ENCODE results near the gene XIRP2.

Gene XIRP2

DNA sequence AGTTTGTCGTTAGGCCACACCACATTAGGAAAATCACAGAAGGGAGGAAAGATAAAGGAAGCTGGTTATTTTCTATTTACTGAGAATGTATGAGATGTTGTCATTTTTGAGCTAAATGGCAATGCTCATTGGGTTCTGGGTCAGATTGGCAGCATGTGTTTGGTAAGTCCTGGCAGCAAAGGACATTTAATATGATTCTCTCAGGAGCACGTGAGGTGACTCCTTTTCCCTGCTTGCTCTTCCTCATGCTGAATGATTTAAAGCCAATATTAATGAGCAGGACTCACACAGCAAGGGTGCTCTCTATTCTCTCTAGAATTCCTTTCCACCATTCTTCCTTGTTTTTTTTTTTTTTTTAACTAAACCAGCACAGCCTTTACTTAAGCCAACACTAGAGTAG, 298.2 kb downstream of the XIRP2 start:
- Histone ChIP-seq H3K27ac (ENCODE audit: low read depth in 2 of 2, low read length in 2 of 2) (no peak overlapping the region), H3K4me1 (ENCODE audit: control insufficient read depth in 2 of 2, insufficient read depth in 2 of 2, low read length in 2 of 2) (peaks cover 0 to 7% of the 10 kb centered on the region in 2 donors), H3K27me3 (ENCODE audit: control insufficient read depth in 2 of 2, insufficient read depth in 2 of 2, low read length in 2 of 2) (no peaks in the 10 kb centered on the region), H3K9me3 (ENCODE audit: control insufficient read depth in 2 of 2, low read length in 2 of 2) (no peaks in the 10 kb centered on the region), H3K36me3 (ENCODE audit: control insufficient read depth in 2 of 2, insufficient read depth in 2 of 2, low read length in 2 of 2) (no peaks in the 10 kb centered on the region), H3K9ac (ENCODE audit: low read depth in 1 of 2, low read length in 2 of 2) (no peak overlapping the region), H3K4me3 (ENCODE audit: low read length in 2 of 2) (no peak overlapping the region)

DNA sequence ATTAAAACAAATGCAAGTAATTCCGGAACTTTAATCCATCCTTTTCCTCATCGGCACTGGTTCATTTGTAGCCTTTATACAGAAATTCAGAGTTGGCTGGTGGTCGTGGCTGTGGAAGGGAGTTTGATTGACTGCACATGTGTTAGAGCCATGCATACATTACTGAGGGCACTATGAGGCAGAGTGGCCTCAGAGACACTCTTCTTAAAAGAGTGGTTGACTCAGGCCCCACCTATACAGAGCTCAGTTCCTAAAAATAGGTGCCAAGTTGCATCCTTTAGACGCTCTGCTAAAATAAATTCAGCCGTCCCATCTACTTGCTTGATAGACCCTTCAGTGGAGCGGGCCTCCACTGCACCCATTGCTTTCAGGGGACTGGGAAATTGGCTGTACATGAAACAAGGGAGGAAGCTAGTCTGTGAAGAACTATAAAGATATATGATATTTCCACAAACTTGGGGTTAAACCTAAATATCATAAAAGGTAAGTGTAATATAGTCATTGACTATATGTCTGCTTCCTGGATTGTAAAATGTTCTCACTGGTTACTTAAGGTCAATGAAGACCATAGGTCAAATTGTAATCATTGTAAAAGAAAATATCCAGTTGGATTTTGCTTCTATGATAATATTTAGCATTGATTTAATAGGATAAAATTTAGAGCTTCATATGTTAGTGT, 298.9 kb downstream of the XIRP2 start:
- H3K4me3 ChIP-seq (ENCODE audit: low read length in 2 of 2), result no peak overlapping the region

GRCh38 chr2:167187978-167188967, 300.0 kb downstream of the XIRP2 start:
- no peak overlapping the region for H3K4me3 ChIP-seq (ENCODE audit: low read length in 2 of 2)
- H3K4me1 ChIP-seq (ENCODE audit: control insufficient read depth in 2 of 2, insufficient read depth in 2 of 2, low read length in 2 of 2), result peaks cover 0 to 7% of the 10 kb centered on the region in 2 donors
- H3K36me3 ChIP-seq (ENCODE audit: control insufficient read depth in 2 of 2, insufficient read depth in 2 of 2, low read length in 2 of 2), result no peaks in the 10 kb centered on the region
- H3K27me3 ChIP-seq (ENCODE audit: control insufficient read depth in 2 of 2, insufficient read depth in 2 of 2, low read length in 2 of 2), result no peaks in the 10 kb centered on the region
- no peak overlapping the region for H3K9ac ChIP-seq (ENCODE audit: low read depth in 1 of 2, low read length in 2 of 2)
- no peak overlapping the region for H3K27ac ChIP-seq (ENCODE audit: low read depth in 2 of 2, low read length in 2 of 2)
- H3K9me3 ChIP-seq (ENCODE audit: control insufficient read depth in 2 of 2, low read length in 2 of 2), result no peaks in the 10 kb centered on the region

More for the DNA sequence above, 298.9 kb downstream of the XIRP2 start:
- H3K36me3 ChIP-seq (ENCODE audit: control insufficient read depth in 2 of 2, insufficient read depth in 2 of 2, low read length in 2 of 2), result no peaks in the 10 kb centered on the region
- no peaks in the 10 kb centered on the region for H3K9me3 ChIP-seq (ENCODE audit: control insufficient read depth in 2 of 2, low read length in 2 of 2)
- peaks cover 0 to 7% of the 10 kb centered on the region in 2 donors for H3K4me1 ChIP-seq (ENCODE audit: control insufficient read depth in 2 of 2, insufficient read depth in 2 of 2, low read length in 2 of 2)
- no peak overlapping the region for H3K27ac ChIP-seq (ENCODE audit: low read depth in 2 of 2, low read length in 2 of 2)
- H3K9ac ChIP-seq (ENCODE audit: low read depth in 1 of 2, low read length in 2 of 2), result no peak overlapping the region
- H3K27me3 ChIP-seq (ENCODE audit: control insufficient read depth in 2 of 2, insufficient read depth in 2 of 2, low read length in 2 of 2), result no peaks in the 10 kb centered on the region

GRCh38 chr2:167190053-167190452, 301.8 kb downstream of the XIRP2 start:
- H3K36me3 ChIP-seq (ENCODE audit: control insufficient read depth in 2 of 2, insufficient read depth in 2 of 2, low read length in 2 of 2), result no peaks in the 10 kb centered on the region
- peaks cover 0 to 7% of the 10 kb centered on the region in 2 donors for H3K4me1 ChIP-seq (ENCODE audit: control insufficient read depth in 2 of 2, insufficient read depth in 2 of 2, low read length in 2 of 2)
- H3K9ac ChIP-seq (ENCODE audit: low read depth in 1 of 2, low read length in 2 of 2), result no peak overlapping the region
- no peaks in the 10 kb centered on the region for H3K9me3 ChIP-seq (ENCODE audit: control insufficient read depth in 2 of 2, low read length in 2 of 2)
- no peak overlapping the region for H3K4me3 ChIP-seq (ENCODE audit: low read length in 2 of 2)
- H3K27me3 ChIP-seq (ENCODE audit: control insufficient read depth in 2 of 2, insufficient read depth in 2 of 2, low read length in 2 of 2), result no peaks in the 10 kb centered on the region
- no peak overlapping the region for H3K27ac ChIP-seq (ENCODE audit: low read depth in 2 of 2, low read length in 2 of 2)

DNA sequence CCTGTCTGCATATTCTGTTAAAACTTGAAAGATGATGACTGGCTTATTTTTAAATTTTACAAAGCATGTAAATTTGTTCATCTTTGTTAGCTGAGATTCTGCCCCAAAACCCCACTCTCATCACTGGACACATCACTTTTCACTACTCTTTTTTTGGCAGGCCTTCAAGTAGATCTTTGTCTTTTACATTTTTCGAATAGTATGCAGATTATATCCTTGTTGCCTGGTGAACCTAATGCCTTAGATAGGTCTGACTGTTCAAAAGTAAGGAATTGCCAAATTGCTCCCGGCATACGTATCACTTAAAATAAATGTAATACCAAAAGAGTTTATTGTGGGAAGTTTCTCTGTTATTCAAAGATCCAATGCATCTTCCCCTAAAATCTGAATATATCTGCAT, 303.3 kb downstream of the XIRP2 start:
- no peak overlapping the region for H3K9ac ChIP-seq (ENCODE audit: low read depth in 1 of 2, low read length in 2 of 2)
- no peaks in the 10 kb centered on the region for H3K36me3 ChIP-seq (ENCODE audit: control insufficient read depth in 2 of 2, insufficient read depth in 2 of 2, low read length in 2 of 2)
- peaks cover 0 to 4% of the 10 kb centered on the region in 2 donors for H3K4me1 ChIP-seq (ENCODE audit: control insufficient read depth in 2 of 2, insufficient read depth in 2 of 2, low read length in 2 of 2)
- H3K27ac ChIP-seq (ENCODE audit: low read depth in 2 of 2, low read length in 2 of 2), result no peak overlapping the region
- no peaks in the 10 kb centered on the region for H3K27me3 ChIP-seq (ENCODE audit: control insufficient read depth in 2 of 2, insufficient read depth in 2 of 2, low read length in 2 of 2)
- no peak overlapping the region for H3K4me3 ChIP-seq (ENCODE audit: low read length in 2 of 2)
- no peaks in the 10 kb centered on the region for H3K9me3 ChIP-seq (ENCODE audit: control insufficient read depth in 2 of 2, low read length in 2 of 2)

DNA sequence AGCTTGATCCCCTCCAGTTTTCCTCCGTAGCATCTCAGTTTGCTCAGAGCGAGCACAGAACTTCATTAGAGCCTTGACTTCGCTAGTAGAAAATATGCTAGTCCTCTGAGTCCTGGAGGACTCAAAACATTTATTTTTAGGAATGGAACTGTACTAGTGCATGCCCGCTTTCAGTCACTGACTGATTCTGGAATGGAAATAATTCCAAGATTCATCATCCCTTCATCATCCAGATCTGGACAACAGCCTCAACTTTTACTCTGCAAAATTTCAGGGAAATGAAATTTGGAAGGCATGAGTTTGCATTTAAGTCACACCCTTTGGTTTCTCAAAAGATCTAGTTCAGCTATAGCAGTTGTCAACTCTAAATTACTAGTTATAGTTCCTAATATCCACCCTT, 304.6 kb downstream of the XIRP2 start:
- Histone ChIP-seq H3K4me3 (ENCODE audit: low read length in 2 of 2) (no peak overlapping the region), H3K9me3 (ENCODE audit: control insufficient read depth in 2 of 2, low read length in 2 of 2) (no peaks in the 10 kb centered on the region), H3K27ac (ENCODE audit: low read depth in 2 of 2, low read length in 2 of 2) (no peak overlapping the region), H3K4me1 (ENCODE audit: control insufficient read depth in 2 of 2, insufficient read depth in 2 of 2, low read length in 2 of 2) (no peaks in the 10 kb centered on the region), H3K36me3 (ENCODE audit: control insufficient read depth in 2 of 2, insufficient read depth in 2 of 2, low read length in 2 of 2) (no peaks in the 10 kb centered on the region), H3K27me3 (ENCODE audit: control insufficient read depth in 2 of 2, insufficient read depth in 2 of 2, low read length in 2 of 2) (no peaks in the 10 kb centered on the region), H3K9ac (ENCODE audit: low read depth in 1 of 2, low read length in 2 of 2) (no peak overlapping the region)

DNA sequence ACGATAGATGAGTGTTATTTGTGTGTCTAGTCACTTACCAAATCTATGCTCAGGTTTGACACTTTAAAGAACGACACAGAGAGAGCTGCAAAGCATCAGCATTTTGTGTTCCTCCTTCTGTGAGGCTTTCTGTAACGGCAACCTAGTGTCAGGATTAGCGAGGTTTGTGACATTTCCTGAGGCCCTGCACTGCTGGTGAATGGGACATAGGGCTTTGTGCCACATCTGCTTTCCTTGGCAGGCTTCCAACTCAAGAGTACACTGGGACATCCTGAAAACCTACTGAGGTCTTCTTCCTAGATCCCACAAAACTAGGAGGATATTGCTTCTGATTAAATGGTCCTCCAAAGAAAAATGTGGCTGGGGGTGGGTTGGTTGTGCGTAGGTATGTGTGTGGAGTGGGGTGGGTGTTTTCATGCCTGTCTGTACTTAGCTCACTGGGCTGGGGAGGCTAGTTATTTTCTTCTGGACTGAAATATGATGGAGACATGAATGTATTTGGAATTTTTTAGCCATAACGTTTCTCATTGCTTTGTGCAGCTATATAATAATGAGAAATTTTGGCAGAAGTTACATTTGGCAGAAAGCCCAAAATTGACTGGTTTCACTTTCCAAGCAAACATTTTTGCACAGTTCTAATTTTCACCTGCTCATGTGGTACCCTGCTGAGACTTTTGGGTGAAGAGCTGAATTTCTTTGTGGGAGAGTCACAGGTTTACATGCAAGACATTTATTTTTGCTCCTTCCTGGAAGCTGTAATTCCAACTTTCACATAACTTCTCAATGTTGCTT, 308.4 kb downstream of the XIRP2 start:
- Histone ChIP-seq H3K4me1 (ENCODE audit: control insufficient read depth in 2 of 2, insufficient read depth in 2 of 2, low read length in 2 of 2) (no peaks in the 10 kb centered on the region), H3K27ac (ENCODE audit: low read depth in 2 of 2, low read length in 2 of 2) (no peak overlapping the region), H3K36me3 (ENCODE audit: control insufficient read depth in 2 of 2, insufficient read depth in 2 of 2, low read length in 2 of 2) (no peaks in the 10 kb centered on the region), H3K4me3 (ENCODE audit: low read length in 2 of 2) (no peak overlapping the region), H3K27me3 (ENCODE audit: control insufficient read depth in 2 of 2, insufficient read depth in 2 of 2, low read length in 2 of 2) (no peaks in the 10 kb centered on the region), H3K9ac (ENCODE audit: low read depth in 1 of 2, low read length in 2 of 2) (no peak overlapping the region), H3K9me3 (ENCODE audit: control insufficient read depth in 2 of 2, low read length in 2 of 2) (no peaks in the 10 kb centered on the region)

DNA sequence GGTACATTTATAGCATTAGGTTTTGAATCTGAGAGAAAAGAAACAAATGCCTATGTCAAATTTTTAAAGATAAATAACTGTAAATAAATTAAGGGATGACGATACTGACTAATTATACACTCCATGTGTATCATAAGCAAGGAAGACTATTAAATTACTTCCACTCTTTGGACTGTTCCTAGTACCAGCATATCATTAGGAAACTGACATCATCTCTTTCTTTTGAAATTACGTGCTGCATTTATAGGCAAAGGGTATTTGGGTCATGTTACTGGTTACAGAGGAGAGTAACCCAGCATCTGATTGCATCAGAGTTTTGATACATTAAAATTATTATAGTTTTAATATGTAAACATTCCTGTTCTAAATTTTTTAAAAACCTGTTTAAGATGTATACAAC, 309.7 kb downstream of the XIRP2 start:
- H3K4me1 ChIP-seq (ENCODE audit: control insufficient read depth in 2 of 2, insufficient read depth in 2 of 2, low read length in 2 of 2), result no peaks in the 10 kb centered on the region
- no peaks in the 10 kb centered on the region for H3K36me3 ChIP-seq (ENCODE audit: control insufficient read depth in 2 of 2, insufficient read depth in 2 of 2, low read length in 2 of 2)
- H3K4me3 ChIP-seq (ENCODE audit: low read length in 2 of 2), result no peak overlapping the region
- no peak overlapping the region for H3K9ac ChIP-seq (ENCODE audit: low read depth in 1 of 2, low read length in 2 of 2)
- H3K27ac ChIP-seq (ENCODE audit: low read depth in 2 of 2, low read length in 2 of 2), result no peak overlapping the region
- no peaks in the 10 kb centered on the region for H3K27me3 ChIP-seq (ENCODE audit: control insufficient read depth in 2 of 2, insufficient read depth in 2 of 2, low read length in 2 of 2)
- H3K9me3 ChIP-seq (ENCODE audit: control insufficient read depth in 2 of 2, low read length in 2 of 2), result no peaks in the 10 kb centered on the region

- H3K36me3 ChIP-seq (ENCODE audit: control insufficient read depth in 2 of 2, insufficient read depth in 2 of 2, low read length in 2 of 2), result no peaks in the 10 kb centered on the region
- no peaks in the 10 kb centered on the region for H3K27me3 ChIP-seq (ENCODE audit: control insufficient read depth in 2 of 2, insufficient read depth in 2 of 2, low read length in 2 of 2)
- no peak overlapping the region for H3K9ac ChIP-seq (ENCODE audit: low read depth in 1 of 2, low read length in 2 of 2)
- H3K4me1 ChIP-seq (ENCODE audit: control insufficient read depth in 2 of 2, insufficient read depth in 2 of 2, low read length in 2 of 2), result no peaks in the 10 kb centered on the region
- H3K27ac ChIP-seq (ENCODE audit: low read depth in 2 of 2, low read length in 2 of 2), result no peak overlapping the region
- H3K9me3 ChIP-seq (ENCODE audit: control insufficient read depth in 2 of 2, low read length in 2 of 2), result no peaks in the 10 kb centered on the region
- H3K4me3 ChIP-seq (ENCODE audit: low read length in 2 of 2), result no peak overlapping the region
Measured at GRCh38 chr2:167198576-167198975, 310.3 kb downstream of the XIRP2 start.

GRCh38 chr2:167200019-167200418, 311.7 kb downstream of the XIRP2 start:
- H3K9ac ChIP-seq (ENCODE audit: low read depth in 1 of 2, low read length in 2 of 2), result no peak overlapping the region
- no peak overlapping the region for H3K4me3 ChIP-seq (ENCODE audit: low read length in 2 of 2)
- no peaks in the 10 kb centered on the region for H3K9me3 ChIP-seq (ENCODE audit: control insufficient read depth in 2 of 2, low read length in 2 of 2)
- H3K27me3 ChIP-seq (ENCODE audit: control insufficient read depth in 2 of 2, insufficient read depth in 2 of 2, low read length in 2 of 2), result no peaks in the 10 kb centered on the region
- H3K4me1 ChIP-seq (ENCODE audit: control insufficient read depth in 2 of 2, insufficient read depth in 2 of 2, low read length in 2 of 2), result no peaks in the 10 kb centered on the region
- no peaks in the 10 kb centered on the region for H3K36me3 ChIP-seq (ENCODE audit: control insufficient read depth in 2 of 2, insufficient read depth in 2 of 2, low read length in 2 of 2)
- no peak overlapping the region for H3K27ac ChIP-seq (ENCODE audit: low read depth in 2 of 2, low read length in 2 of 2)
